CD8-positive, alpha-beta memory T cell (primary cell): ENCODE data around the gene YIPF1. TPM values are rescaled to one million over a fixed set of nuclear protein-coding genes. Genes with fewer than 3 reads are reported as not detected.

Source experiments
- CTCF ChIA-PET: fragments of 350-600 bp; sonication (Branson Sonifier 250); formaldehyde crosslinking; loops from one replicate; lab custom pipeline; 2021; ENCODE audit warnings: antibody characterized with exemption; lab: Charles Lee
- POLR2A ChIA-PET: fragments of 350-600 bp; sonication (Branson Sonifier 250); formaldehyde crosslinking; loops from one replicate; lab custom pipeline; 2021; ENCODE audit warnings: antibody characterized with exemption; lab: Charles Lee
- DNase-seq, 5 donors: peaks; one replicate each; pipeline versions ENCODE4 v3.0.0 to v3.0.0-alpha.2; 2020 to 2022; ENCODE audit warnings: mixed read lengths in 1 of 5
- H3K27ac ChIP-seq: one replicate; pipeline ENCODE4 v1.7.0; 2013; ENCODE audit warnings: low read depth, mild to moderate bottlenecking, low read length, moderate library complexity
- H3K27me3 ChIP-seq: 2 replicates; pipeline ENCODE4 v1.7.0; 2013; ENCODE audit warnings: low read length, mild to moderate bottlenecking; ENCODE audit not compliant: insufficient read depth, poor library complexity, severe bottlenecking
- H3K36me3 ChIP-seq: 2 replicates; pipeline ENCODE4 v1.7.0; 2013; ENCODE audit warnings: mild to moderate bottlenecking, low read length, moderate library complexity; ENCODE audit not compliant: insufficient read depth
- H3K4me1 ChIP-seq: 2 replicates; pipeline ENCODE4 v1.7.0; 2013; ENCODE audit warnings: mild to moderate bottlenecking, low read length, moderate library complexity; ENCODE audit not compliant: insufficient read depth
- H3K4me3 ChIP-seq: 2 replicates; pipeline ENCODE4 v1.7.0; 2013; ENCODE audit warnings: mild to moderate bottlenecking, low read length
- H3K9me3 ChIP-seq: 2 replicates; pipeline ENCODE4 v1.7.0; 2013; ENCODE audit warnings: mild to moderate bottlenecking, low read length
- H3K27ac Mint-ChIP-seq, 8 donors: one replicate each; pipeline ENCODE4 v1.8.0; 2020 to 2021; ENCODE audit warnings: mixed read lengths in 8 of 8, mild to moderate bottlenecking in 6 of 8, inconsistent platforms in 3 of 8, moderate library complexity in 3 of 8
- H3K27me3 Mint-ChIP-seq, 2 donors: one replicate each; pipeline ENCODE4 v1.8.0; 2020 to 2021; ENCODE audit warnings: mixed read lengths in 2 of 2, mild to moderate bottlenecking in 1 of 2, moderate library complexity in 1 of 2
- H3K36me3 Mint-ChIP-seq, 3 donors: one replicate each; pipeline ENCODE4 v1.8.0; 2020 to 2021; ENCODE audit warnings: mixed read lengths in 3 of 3, inconsistent platforms in 1 of 3, mild to moderate bottlenecking in 1 of 3
- H3K4me1 Mint-ChIP-seq, 3 donors: one replicate each; pipeline ENCODE4 v1.8.0; 2020 to 2021; ENCODE audit warnings: mixed read lengths in 3 of 3, inconsistent platforms in 1 of 3, mild to moderate bottlenecking in 1 of 3
- H3K4me3 Mint-ChIP-seq, 7 donors: one replicate each; pipeline ENCODE4 v1.8.0; 2020 to 2021; ENCODE audit warnings: mixed read lengths in 7 of 7, mild to moderate bottlenecking in 6 of 7, moderate library complexity in 4 of 7, inconsistent platforms in 2 of 7
- H3K9me3 Mint-ChIP-seq, 5 donors: one replicate each; pipeline ENCODE4 v1.8.0; 2020 to 2022; ENCODE audit warnings: mixed read lengths in 5 of 5, mild to moderate bottlenecking in 3 of 5, moderate library complexity in 2 of 5, inconsistent platforms in 1 of 5
- polyA plus RNA-seq: library from polyadenylated mRNA; unstranded; fragments of 300-500 nt; fragmentation: Illumina TruSeq; gene quantifications from one replicate; pipeline ENCODE4 v1.2.3, GENCODE V29; 2021
- total RNA-seq, 2 experiments: library from RNA; stranded (reverse); gene quantifications; one replicate each; pipeline ENCODE4 v1.2.3, GENCODE V29; 2021

The YIPF1 gene
- total RNA-seq (10 to 100 TPM; 17.2 to 17.4 TPM), polyA plus RNA-seq (30.7 TPM)

DNA sequence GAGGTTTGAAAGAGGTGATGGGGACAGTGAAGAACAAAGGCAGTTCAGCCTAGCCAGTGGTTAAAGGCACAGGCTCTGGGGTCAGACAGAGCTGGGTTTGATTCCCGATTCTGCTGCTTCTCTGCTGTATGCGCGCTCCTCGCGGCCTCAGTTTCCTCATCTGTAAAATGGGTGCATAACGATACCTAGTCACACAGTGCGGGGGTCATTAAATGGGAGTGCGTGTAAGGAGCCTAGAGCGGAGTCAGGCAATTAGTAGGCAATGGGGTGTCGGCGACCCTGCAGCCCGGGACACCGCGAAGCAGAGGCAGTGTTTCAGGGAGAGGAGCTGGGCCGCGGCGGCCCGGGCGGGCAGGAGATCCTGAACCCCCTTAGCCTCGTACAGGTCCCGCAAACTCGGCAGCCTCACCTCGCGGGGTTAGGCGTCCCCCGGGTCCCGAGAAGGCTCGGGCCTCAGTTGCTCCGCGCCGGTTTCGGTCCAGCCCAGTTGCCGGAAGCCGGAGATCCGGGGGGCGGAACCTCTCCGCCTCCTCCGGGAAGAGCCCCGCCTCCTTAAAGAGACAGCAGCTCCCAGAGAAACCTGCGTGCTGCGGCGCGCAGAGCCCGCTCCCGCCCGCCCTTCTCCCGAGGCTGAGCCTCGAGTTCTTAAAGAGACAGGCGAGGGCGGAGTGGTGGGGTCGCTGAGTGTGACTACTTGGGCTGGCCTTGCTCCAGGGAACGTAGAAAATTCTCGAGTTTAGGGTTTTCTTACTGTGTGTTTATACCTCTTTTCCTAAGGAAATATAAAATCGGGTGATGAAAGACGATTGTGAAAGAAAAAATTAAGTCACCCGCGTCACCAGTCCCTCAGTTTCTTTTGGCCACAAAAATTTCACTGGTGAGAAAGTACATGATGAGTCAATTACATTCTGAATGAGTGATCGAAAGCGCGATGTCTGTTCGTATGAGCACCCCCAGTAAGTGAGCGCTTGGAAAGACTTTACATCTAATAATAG lies at the start of gene YIPF1:
Gene YIPF1, minus strand, starts transcription at position 494 of the 995 bp plus-strand sequence. CDS start 860 bp downstream, outside the sequence.
- Histone ChIP-seq H3K27ac (peak within 1 kb of the TSS; percentile 60), H3K4me1 (peaks cover 19% of the 10 kb centered on the region), H3K36me3 (no peaks in the 10 kb centered on the region), H3K4me3 (peak within 1 kb of the TSS; percentile 84), H3K9me3 (no peaks in the 10 kb centered on the region), H3K27me3 (no peaks in the 10 kb centered on the region)
- DNase-seq: peak; percentile 78 to 88 (median 83)
- ChIA-PET CTCF (interaction anchor here (3.0 kb wide), 1 partner anchor 55 kb away, joined by 13 read pairs; the partner anchor contains the start of genes IFT25 and LRRC42), POLR2A (interaction anchor here (0.8 to 1.1 kb wide), 3 partner anchors 53 to 60 kb away, joined by 4 to 8 read pairs (median 4); partner anchors contain the start of genes IFT25 and LRRC42)
- Mint-ChIP-seq H3K27me3 (peaks cover 0 to 1% of the 10 kb centered on the region in 2 donors), H3K27ac (peak within 1 kb of the TSS; percentile 78 to 98 (median 92)), H3K4me3 (peak within 1 kb of the TSS; percentile 84 to 100 (median 97)), H3K4me1 (peaks cover 37 to 57% (median 53%) of the 10 kb centered on the region in 3 donors), H3K9me3 (no peaks in the 10 kb centered on the region), H3K36me3 (peaks cover 0 to 34% (median 11%) of the 10 kb centered on the region in 3 donors)

DNA sequence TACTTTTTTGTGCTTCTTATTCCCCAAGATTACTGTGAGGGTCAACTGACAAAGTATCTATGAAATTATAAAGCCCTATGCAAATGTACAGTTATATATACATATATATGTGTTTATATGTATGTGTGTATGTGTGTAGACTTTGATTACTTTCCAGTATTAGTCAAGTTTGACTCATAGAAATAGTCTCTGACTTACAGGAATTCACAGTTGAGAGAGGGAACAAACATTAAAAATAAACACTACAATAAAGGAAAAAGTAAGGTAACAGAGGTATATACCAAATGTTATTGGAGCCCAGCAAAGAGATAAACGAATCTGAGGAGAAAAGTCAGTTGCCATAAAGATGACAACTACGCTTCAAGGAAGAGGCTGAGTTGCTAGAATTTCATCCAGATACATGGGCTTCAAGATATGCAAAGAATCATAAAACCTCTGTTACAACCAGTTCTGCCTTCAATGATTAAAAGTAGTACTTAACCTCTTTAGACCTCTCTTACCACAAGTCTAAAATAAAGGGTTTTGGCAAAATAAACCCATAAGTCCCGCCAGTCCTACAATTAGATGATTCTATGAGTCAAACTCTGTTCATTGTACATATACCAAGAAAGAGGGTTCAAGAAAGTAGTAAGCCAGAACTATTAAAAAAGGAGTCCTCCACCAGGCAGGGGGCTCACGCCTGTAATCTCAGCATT lies 48.7 kb upstream of the YIPF1 start:
- POLR2A ChIA-PET: no interaction called here
- H3K36me3 Mint-ChIP-seq: peaks cover 13 to 46% (median 15%) of the 10 kb centered on the region in 3 donors
- CTCF ChIA-PET: interaction anchor here (1.0 kb wide), 1 partner anchor 22 kb away, joined by 5 read pairs; no protein-coding TSS in a partner anchor

DNA sequence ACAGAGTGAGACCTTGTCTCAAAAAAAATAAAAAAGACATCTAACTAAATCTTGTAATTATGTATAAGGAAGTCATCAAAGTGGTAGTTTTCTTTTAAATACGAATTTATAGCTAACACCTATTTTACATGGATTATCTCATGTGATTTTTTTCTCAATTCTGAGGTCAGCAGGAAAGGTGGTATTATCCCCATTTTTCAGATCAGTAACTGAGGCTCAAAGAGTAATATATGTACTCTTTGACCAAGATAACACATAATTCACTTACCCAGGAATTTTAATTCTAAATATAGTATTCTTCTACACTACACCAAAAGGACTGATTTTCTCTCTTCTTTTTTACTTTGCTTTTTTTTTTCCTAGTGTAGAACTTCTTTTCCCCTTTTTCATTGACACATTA lies 46.8 kb upstream of the YIPF1 start:
- Histone ChIP-seq H3K36me3 (peaks cover 6% of the 10 kb centered on the region), H3K27me3 (no peaks in the 10 kb centered on the region), H3K9me3 (no peaks in the 10 kb centered on the region), H3K27ac (no peak overlapping the region), H3K4me3 (no peak overlapping the region), H3K4me1 (no peaks in the 10 kb centered on the region)
- Mint-ChIP-seq H3K4me1 (peaks cover 19 to 31% (median 26%) of the 10 kb centered on the region in 3 donors), H3K4me3 (no peak overlapping the region), H3K36me3 (peaks cover 15 to 55% (median 18%) of the 10 kb centered on the region in 3 donors), H3K27ac (no peak overlapping the region), H3K27me3 (no peaks in the 10 kb centered on the region), H3K9me3 (peaks cover 0 to 2% (median 0%) of the 10 kb centered on the region in 5 donors)
- CTCF ChIA-PET: no interaction called here
- POLR2A ChIA-PET: interaction anchor here (1.0 kb wide), 1 partner anchor 9 kb away, joined by 3 read pairs; the partner anchor contains the start of gene IFT25
- DNase-seq: no peak

More for the DNA sequence above, 48.7 kb upstream of the YIPF1 start:
- Histone ChIP-seq H3K4me3 (no peak overlapping the region), H3K27me3 (no peaks in the 10 kb centered on the region), H3K27ac (no peak overlapping the region), H3K4me1 (peaks cover 11% of the 10 kb centered on the region), H3K36me3 (peaks cover 6% of the 10 kb centered on the region), H3K9me3 (no peaks in the 10 kb centered on the region)
- DNase-seq: no peak
- peaks cover 0 to 2% (median 0%) of the 10 kb centered on the region in 5 donors for H3K9me3 Mint-ChIP-seq
- H3K4me3 Mint-ChIP-seq: peak overlapping the region in 1 of 7 donors; percentile 8
- peaks cover 30 to 48% (median 37%) of the 10 kb centered on the region in 3 donors for H3K4me1 Mint-ChIP-seq
- H3K27me3 Mint-ChIP-seq: no peaks in the 10 kb centered on the region
- H3K27ac Mint-ChIP-seq: peak overlapping the region in 2 of 8 donors; percentile 30 to 58

DNA sequence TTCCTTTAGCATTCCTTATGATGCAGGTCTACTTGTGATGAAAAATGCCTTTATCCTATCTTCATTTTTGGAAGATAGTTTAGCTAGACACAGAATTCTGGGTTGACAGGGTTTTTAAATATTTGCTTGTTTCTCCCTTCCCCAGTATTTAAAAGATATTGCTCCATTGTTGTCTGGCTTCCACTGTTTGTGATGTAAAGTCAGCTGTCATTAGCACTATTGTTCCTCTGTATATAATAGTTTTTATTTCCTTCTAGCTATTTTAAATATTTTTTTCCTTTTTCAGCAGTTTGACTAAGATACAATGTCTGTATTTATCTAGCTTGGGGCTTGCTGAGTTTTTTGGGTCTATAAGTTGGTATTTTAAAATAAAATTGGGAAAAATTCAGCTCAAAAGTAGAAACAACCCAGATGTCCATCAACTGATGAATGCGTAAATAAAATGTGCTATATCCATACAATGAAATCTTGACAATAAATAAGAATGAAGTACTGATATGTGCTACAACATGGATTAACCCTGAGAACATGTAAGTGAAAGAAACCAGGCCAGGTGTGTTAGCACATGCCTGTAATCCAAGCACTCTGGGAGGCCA lies 44.7 kb upstream of the YIPF1 start:
- ChIA-PET POLR2A (no interaction called here), CTCF (interaction anchor here (1.2 to 1.4 kb wide), 2 partner anchors 11 kb away, joined by 4 read pairs; partner anchors contain the start of gene IFT25)
- Histone ChIP-seq H3K27me3 (no peaks in the 10 kb centered on the region), H3K9me3 (no peaks in the 10 kb centered on the region), H3K27ac (no peak overlapping the region), H3K36me3 (peaks cover 6% of the 10 kb centered on the region), H3K4me1 (no peaks in the 10 kb centered on the region), H3K4me3 (no peak overlapping the region)
- Mint-ChIP-seq H3K36me3 (peaks cover 15 to 65% (median 15%) of the 10 kb centered on the region in 3 donors), H3K9me3 (peaks cover 0 to 2% (median 0%) of the 10 kb centered on the region in 5 donors), H3K27ac (no peak overlapping the region), H3K4me3 (no peak overlapping the region), H3K27me3 (no peaks in the 10 kb centered on the region), H3K4me1 (peaks cover 14 to 24% (median 15%) of the 10 kb centered on the region in 3 donors)
- no peak for DNase-seq

DNA sequence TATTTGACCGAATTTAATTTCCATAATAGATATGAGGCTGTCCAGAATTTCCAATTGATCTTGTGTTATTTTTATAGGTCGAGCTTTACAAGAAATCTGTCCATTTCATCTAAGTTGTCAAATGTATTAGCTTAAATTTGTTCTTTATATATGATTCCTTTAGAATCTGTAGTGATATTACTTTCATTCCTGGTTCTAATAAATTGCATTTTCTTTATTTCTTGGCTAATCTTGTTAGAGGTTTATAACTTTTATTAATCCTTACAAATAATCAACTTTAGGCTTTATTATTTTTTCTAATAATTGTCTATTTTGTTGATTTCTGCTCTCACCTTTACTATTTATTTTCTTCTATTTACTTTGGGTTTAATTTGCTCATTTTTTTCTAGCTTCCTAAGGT lies 41.9 kb upstream of the YIPF1 start:
- no peak for DNase-seq
- H3K4me1 Mint-ChIP-seq: peaks cover 0 to 12% (median 6%) of the 10 kb centered on the region in 3 donors
- ChIA-PET CTCF (interaction anchor here (1.5 kb wide), 1 partner anchor 72 kb away, joined by 4 read pairs; no protein-coding TSS in a partner anchor), POLR2A (no interaction called here)
- Histone ChIP-seq H3K27me3 (no peaks in the 10 kb centered on the region), H3K4me1 (no peaks in the 10 kb centered on the region), H3K36me3 (no peaks in the 10 kb centered on the region), H3K27ac (no peak overlapping the region), H3K9me3 (no peaks in the 10 kb centered on the region), H3K4me3 (no peak overlapping the region)
- no peaks in the 10 kb centered on the region for H3K27me3 Mint-ChIP-seq
- peaks cover 10 to 68% (median 20%) of the 10 kb centered on the region in 3 donors for H3K36me3 Mint-ChIP-seq
- H3K27ac Mint-ChIP-seq: peak overlapping the region in 1 of 8 donors; percentile 32
- H3K4me3 Mint-ChIP-seq: no peak overlapping the region
- H3K9me3 Mint-ChIP-seq: peaks cover 0 to 2% (median 0%) of the 10 kb centered on the region in 5 donors

DNA sequence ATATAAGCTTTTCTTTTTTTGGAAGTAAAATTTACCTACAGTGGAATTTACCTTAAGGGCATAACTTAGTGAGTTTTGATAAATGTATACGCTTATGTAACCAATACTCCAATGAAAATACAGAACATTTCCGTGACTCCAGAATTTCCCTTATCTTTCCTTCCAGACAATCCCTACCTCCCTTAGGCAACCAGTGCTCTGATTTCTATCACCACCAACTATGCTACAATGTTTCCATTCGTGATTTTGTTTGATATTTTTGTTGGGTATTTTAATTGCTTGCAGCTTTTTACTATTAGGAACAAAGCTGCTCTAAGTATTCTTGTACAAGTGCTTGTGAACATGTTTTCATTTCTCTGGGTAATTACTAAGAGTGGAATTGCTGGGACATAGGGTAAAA lies 41.3 kb upstream of the YIPF1 start:
- H3K36me3 Mint-ChIP-seq: peaks cover 10 to 66% (median 20%) of the 10 kb centered on the region in 3 donors
- no peak overlapping the region for H3K27ac ChIP-seq
- H3K36me3 ChIP-seq: no peaks in the 10 kb centered on the region
- no peak overlapping the region for H3K4me3 ChIP-seq
- peak overlapping the region in 1 of 8 donors; percentile 59 for H3K27ac Mint-ChIP-seq
- H3K9me3 Mint-ChIP-seq: peaks cover 0 to 2% (median 0%) of the 10 kb centered on the region in 5 donors
- H3K4me1 Mint-ChIP-seq: peaks cover 0 to 12% (median 6%) of the 10 kb centered on the region in 3 donors
- ChIA-PET POLR2A (no interaction called here), CTCF (interaction anchor here (1.5 kb wide), 1 partner anchor 71 kb away, joined by 4 read pairs; no protein-coding TSS in a partner anchor)
- no peaks in the 10 kb centered on the region for H3K27me3 ChIP-seq
- H3K27me3 Mint-ChIP-seq: no peaks in the 10 kb centered on the region
- H3K4me1 ChIP-seq: no peaks in the 10 kb centered on the region
- no peak for DNase-seq
- no peaks in the 10 kb centered on the region for H3K9me3 ChIP-seq
- no peak overlapping the region for H3K4me3 Mint-ChIP-seq
